GM12878 (cell line): ENCODE data around the gene CCM2. TPM values are rescaled to one million over a fixed set of nuclear protein-coding genes. Genes with fewer than 3 reads are reported as not detected.
A peak's percentile ranks its signal among the peaks of the same experiment; 100 is the strongest.

Experiments
- ATAC-seq: fragments of 200-7000 bp; cut with Tn5 transposase; 3 replicates; pipeline ENCODE4 v1.9.1; 2020; ENCODE audit warnings: mild to moderate bottlenecking, moderate library complexity
- BruUV-seq: library from RNA; stranded (reverse); fragments of 400-500 nt; replicated peaks from 2 replicates; lab custom pipeline; 2021; lab: Mats Ljungman, UMichigan
- CTCF ChIA-PET: fragments of 300-600 bp; sonication (Branson Sonifier 250); formaldehyde crosslinking; extraction: SDS; loops from one replicate; lab custom pipeline; 2021; ENCODE audit warnings: inconsistent platforms; lab: Yijun Ruan, JAX
- POLR2A ChIA-PET: fragments of 350-600 bp; formaldehyde crosslinking; extraction: SDS; loops from one replicate; lab custom pipeline; 2021; ENCODE audit warnings: inconsistent platforms; lab: Charles Lee
- RAD21 ChIA-PET: fragments of 300-600 bp; sonication (Branson Sonifier 250); formaldehyde crosslinking; loops from one replicate; lab custom pipeline; 2023; ENCODE audit warnings: antibody characterized with exemption; ENCODE audit not compliant: unreplicated experiment; lab: Charles Lee
- SMC1A ChIA-PET: fragments of 300-600 bp; sonication (Branson Sonifier 250); formaldehyde crosslinking; loops from one replicate; lab custom pipeline; 2023; ENCODE audit not compliant: unreplicated experiment, uncharacterized antibody; lab: Charles Lee
- DNase-seq: peaks from one replicate; pipeline ENCODE4 v3.0.0-alpha.2; 2011; ENCODE audit warnings: low read depth, low spot score
- FAIRE-seq: peaks from 3 replicates; lab custom pipeline; 2011; peaks lifted over from hg19 to GRCh38; lab: Jason Lieb, UNC
- H2AFZ ChIP-seq: 2 replicates; pipeline ENCODE4 v1.6.0; 2011; ENCODE audit warnings: low read depth, low read length, control low read depth; ENCODE audit not compliant: control insufficient read depth
- H3K27ac ChIP-seq: 2 replicates; pipeline ENCODE4 v1.5.1; 2011; ENCODE audit warnings: control low read depth; ENCODE audit not compliant: control insufficient read depth, insufficient read depth
- H3K27me3 ChIP-seq, 2 experiments: replicated peaks in 1 of 2; 2 replicates each; pipeline versions ENCODE4 v1.6.0 to v1.6.1; 2011; ENCODE audit warnings: low read length in 1 of 2; ENCODE audit not compliant: control insufficient read depth in 2 of 2, insufficient read depth in 2 of 2
- H3K36me3 ChIP-seq, 2 experiments: 2 replicates each; pipeline ENCODE4 v1.5.1; 2011; ENCODE audit warnings: low read length in 1 of 2; ENCODE audit not compliant: control insufficient read depth in 2 of 2, insufficient read depth in 2 of 2
- H3K4me1 ChIP-seq: 2 replicates; pipeline ENCODE4 v1.6.1; 2011; ENCODE audit warnings: mild to moderate bottlenecking, low read length, moderate library complexity, mixed read lengths; ENCODE audit not compliant: control insufficient read depth, insufficient read depth
- H3K4me2 ChIP-seq: 2 replicates; pipeline ENCODE4 v1.6.0; 2011; ENCODE audit warnings: control low read depth; ENCODE audit not compliant: control insufficient read depth, insufficient read depth
- H3K4me3 ChIP-seq: fragments of 200-600 bp; sonication (generic); 2 replicates; pipeline ENCODE4 v1.5.1; 2016
- H3K79me2 ChIP-seq: 2 replicates; pipeline ENCODE4 v1.6.0; 2011; ENCODE audit warnings: low read length; ENCODE audit not compliant: control insufficient read depth, insufficient read depth
- H3K9ac ChIP-seq: 2 replicates; pipeline ENCODE4 v1.8.0; 2011; ENCODE audit warnings: low read length, control low read depth, mixed read lengths; ENCODE audit not compliant: control insufficient read depth, insufficient read depth
- H3K9me3 ChIP-seq: replicated peaks from 3 replicates; pipeline ENCODE4 v1.5.1; 2011; ENCODE audit warnings: mild to moderate bottlenecking, low read length; ENCODE audit not compliant: control insufficient read depth, insufficient read depth
- H4K20me1 ChIP-seq: 2 replicates; pipeline ENCODE4 v1.6.0; 2011; ENCODE audit not compliant: control insufficient read depth, insufficient read depth
- IRF5 ChIP-seq: fragments of 450-650 bp; IDR thresholded peaks from 2 replicates; pipeline ENCODE4 v1.6.1; 2017; ENCODE audit warnings: borderline replicate concordance
- MTA3 ChIP-seq: IDR thresholded peaks from 2 replicates; pipeline ENCODE4 v1.6.1; 2012; ENCODE audit warnings: low read length, inconsistent platforms, borderline replicate concordance
- POLR2AphosphoS5 ChIP-seq: IDR thresholded peaks from 2 replicates; pipeline ENCODE4 v1.6.1; 2011; ENCODE audit warnings: mild to moderate bottlenecking, low read length, inconsistent platforms
- WGBS: methylation state at CpG from one replicate; pipeline ENCODE4 v1.1.6; 2016; ENCODE audit warnings: low lambda C conversion rate; ENCODE audit not compliant: insufficient replicate concordance, insufficient coverage; ENCODE audit errors: missing lambda C conversion rate; 5-methylcytosine and 5-hydroxymethylcytosine counted together
- in situ Hi-C: fragments of 300-500 bp; cut with MboI; formaldehyde crosslinking; loops from 9 replicates; pipeline ENCODE4 v1.14.3; 2018; ENCODE audit warnings: mixed read lengths
- intact Hi-C: fragments of 100-400 bp; cut with micrococcal nuclease; formaldehyde crosslinking; loops from one replicate; pipeline ENCODE4 v1.14.2; 2022; ENCODE audit not compliant: unreplicated experiment
- polyA plus RNA-seq, 11 experiments: library from polyadenylated mRNA; depleted of rRNA in 4 of 11; unstranded in 6 of 11; stranded (reverse) in 5 of 11; fragments of >200 nt; fragmentation: Nextera tagmentation in 4 of 11; fragmentation: Illumina TruSeq in 1 of 11; extraction: Ambion mirVana in 4 of 11; extraction: Trizol in 1 of 11; gene quantifications; 1 replicate in 1 of 11; 2 replicates in 10 of 11; pipeline versions ENCODE4 v1.2.1 to v1.2.3, GENCODE V29; 2011 to 2016; ENCODE audit warnings: inconsistent platforms in 2 of 11, missing spikeins in 2 of 11, low read depth in 1 of 11
- total RNA-seq, 4 experiments: library from RNA; depleted of rRNA in 3 of 4; stranded (reverse); fragments of >200 nt in 3 of 4; fragmentation: Illumina TruSeq in 1 of 4; extraction: Trizol in 1 of 4; gene quantifications; 2 replicates each; pipeline versions ENCODE4 v1.2.1 to v1.2.3, GENCODE V29; 2013 to 2021
- TF ChIP-seq, protein P1 (sequence below): IDR thresholded peaks from 2 replicates; pipeline ENCODE4 v1.6.1; 2012; ENCODE audit warnings: low read length, inconsistent platforms

CCM2 gene
- total and polyA plus RNA-seq, 10 of the 15 experiments (the other 5 are each of a cell fraction or from before 2014, with no cell fraction given): 1.00 to 82.3 (median 48.7) TPM

GRCh38 chr7:44964384-44964830 is 35.6 kb upstream of the CCM2 start (continued):
- peak; percentile 24; the same call in 1 of the 2 replicates for TF ChIP-seq MTA3

GRCh38 chr7:44964831-44965440 is 35.1 kb upstream of the CCM2 start:
- intact Hi-C loops: no loop called here
- H3K27ac ChIP-seq: no peak overlapping the region
- RAD21 ChIA-PET: no interaction called here
- H3K4me2 ChIP-seq: no peak overlapping the region
- peaks cover 5% of the 10 kb centered on the region for H3K4me1 ChIP-seq
- no TSS peak for BruUV-seq
- DNase-seq (no peak), FAIRE-seq (no peak), ATAC-seq (no peak; the same call in 2 of the 3 replicates)
- in situ Hi-C loops: no loop called here
- CTCF ChIA-PET: interaction anchor here (1.2 to 1.5 kb wide), 2 partner anchors 8 to 108 kb away, joined by 3 to 11 read pairs; no protein-coding TSS in a partner anchor
- H2AFZ ChIP-seq: no peak overlapping the region
- H3K79me2 ChIP-seq: no peaks in the 10 kb centered on the region
- POLR2A ChIA-PET: interaction anchor here (1.7 kb wide), 1 partner anchor 9 kb away, joined by 5 read pairs; no protein-coding TSS in a partner anchor
- no peaks in the 10 kb centered on the region for H3K9me3 ChIP-seq
- TF ChIP-seq, protein P1, sequence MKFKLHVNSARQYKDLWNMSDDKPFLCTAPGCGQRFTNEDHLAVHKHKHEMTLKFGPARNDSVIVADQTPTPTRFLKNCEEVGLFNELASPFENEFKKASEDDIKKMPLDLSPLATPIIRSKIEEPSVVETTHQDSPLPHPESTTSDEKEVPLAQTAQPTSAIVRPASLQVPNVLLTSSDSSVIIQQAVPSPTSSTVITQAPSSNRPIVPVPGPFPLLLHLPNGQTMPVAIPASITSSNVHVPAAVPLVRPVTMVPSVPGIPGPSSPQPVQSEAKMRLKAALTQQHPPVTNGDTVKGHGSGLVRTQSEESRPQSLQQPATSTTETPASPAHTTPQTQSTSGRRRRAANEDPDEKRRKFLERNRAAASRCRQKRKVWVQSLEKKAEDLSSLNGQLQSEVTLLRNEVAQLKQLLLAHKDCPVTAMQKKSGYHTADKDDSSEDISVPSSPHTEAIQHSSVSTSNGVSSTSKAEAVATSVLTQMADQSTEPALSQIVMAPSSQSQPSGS: 0 out of 2 replicates have a peak, but pooled peaks have one; percentile 14
- TF ChIP-seq IRF5 (no peak), POLR2AphosphoS5 (0 out of 2 replicates have a peak, but pooled peaks have one; percentile 58)
- SMC1A ChIA-PET: no interaction called here
- no peaks in the 10 kb centered on the region for H3K27me3 ChIP-seq
- no peak overlapping the region for H3K9ac ChIP-seq
- peaks cover 15 to 30% of the 10 kb centered on the region in 2 experiments for H3K36me3 ChIP-seq
- no peak overlapping the region for H3K4me3 ChIP-seq
- 91% methylated on average over 13 of the region's 13 CpGs for WGBS
- peaks cover 4% of the 10 kb centered on the region for H4K20me1 ChIP-seq
